ENCODE measurements around the gene KRTAP5-1.

DNA sequence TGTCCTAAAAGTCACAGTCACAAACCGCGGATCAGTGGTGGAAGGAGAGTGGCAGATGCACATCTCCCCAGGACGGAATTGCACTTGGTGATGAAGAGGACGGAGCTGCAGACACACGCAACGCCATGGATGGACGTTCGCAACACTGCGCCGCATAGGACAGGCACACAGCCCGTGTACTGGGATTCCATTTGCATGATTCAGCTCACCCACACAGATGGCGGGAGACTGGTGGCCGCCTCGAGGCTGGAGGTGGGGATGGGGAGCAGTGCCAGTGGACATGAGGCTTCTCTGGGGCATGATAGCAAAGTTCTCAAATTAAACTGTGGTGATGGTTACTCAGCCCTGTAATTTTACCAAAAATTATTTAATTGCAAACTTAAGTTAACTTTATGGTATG is 50.4 kb downstream of the KRTAP5-1 start:
- TF ChIP-seq, protein P1, sequence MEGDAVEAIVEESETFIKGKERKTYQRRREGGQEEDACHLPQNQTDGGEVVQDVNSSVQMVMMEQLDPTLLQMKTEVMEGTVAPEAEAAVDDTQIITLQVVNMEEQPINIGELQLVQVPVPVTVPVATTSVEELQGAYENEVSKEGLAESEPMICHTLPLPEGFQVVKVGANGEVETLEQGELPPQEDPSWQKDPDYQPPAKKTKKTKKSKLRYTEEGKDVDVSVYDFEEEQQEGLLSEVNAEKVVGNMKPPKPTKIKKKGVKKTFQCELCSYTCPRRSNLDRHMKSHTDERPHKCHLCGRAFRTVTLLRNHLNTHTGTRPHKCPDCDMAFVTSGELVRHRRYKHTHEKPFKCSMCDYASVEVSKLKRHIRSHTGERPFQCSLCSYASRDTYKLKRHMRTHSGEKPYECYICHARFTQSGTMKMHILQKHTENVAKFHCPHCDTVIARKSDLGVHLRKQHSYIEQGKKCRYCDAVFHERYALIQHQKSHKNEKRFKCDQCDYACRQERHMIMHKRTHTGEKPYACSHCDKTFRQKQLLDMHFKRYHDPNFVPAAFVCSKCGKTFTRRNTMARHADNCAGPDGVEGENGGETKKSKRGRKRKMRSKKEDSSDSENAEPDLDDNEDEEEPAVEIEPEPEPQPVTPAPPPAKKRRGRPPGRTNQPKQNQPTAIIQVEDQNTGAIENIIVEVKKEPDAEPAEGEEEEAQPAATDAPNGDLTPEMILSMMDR (IDR thresholded peaks at IDR 0.05): no peak
- no peak for TF ChIP-seq EP300 (IDR thresholded peaks at IDR 0.05)
- TF ChIP-seq POLR2A (IDR thresholded peaks at IDR 0.05; ENCODE audit: low read depth): no peak
- peak in 1 of 2 donors; percentile 8 for TF ChIP-seq POLR2AphosphoS5 (IDR thresholded peaks at IDR 0.05)
